ENCODE data around the gene MGST1. TPM values are rescaled to one million over a fixed set of nuclear protein-coding genes. Genes with fewer than 3 reads are reported as not detected.

The MGST1 gene
- total and polyA plus RNA-seq, 2 experiments from 2014 or later: 256 to 434 TPM

GRCh38 chr12:16324772-16325171 is 22.7 kb upstream of the MGST1 start:
- H4K20me1 ChIP-seq (ENCODE audit: insufficient read depth, poor library complexity, severe bottlenecking): no peaks in the 10 kb centered on the region
- H3K9me3 ChIP-seq (ENCODE audit: low read depth): no peaks in the 10 kb centered on the region
- no peak overlapping the region for H2AFZ ChIP-seq
- no peaks in the 10 kb centered on the region for H3K36me3 ChIP-seq (replicated peaks; ENCODE audit: insufficient read depth, low read depth)
- TF ChIP-seq EZH2phosphoT487 (IDR thresholded peaks at IDR 0.05; ENCODE audit: low read depth, severe bottlenecking, unreplicated experiment): no peak
- H3K4me2 ChIP-seq: peak overlapping the region; percentile 50
- no peaks in the 10 kb centered on the region for H3K79me2 ChIP-seq
- H3K4me1 ChIP-seq (ENCODE audit: insufficient read depth): peaks cover 19% of the 10 kb centered on the region
- 77% methylated on average over 3 of the region's 3 CpGs for WGBS (ENCODE audit: low lambda C conversion rate, missing lambda C conversion rate)
- no peaks in the 10 kb centered on the region for H3K9me2 ChIP-seq (replicated peaks; ENCODE audit: insufficient read depth)
- H3K4me3 ChIP-seq: no peak overlapping the region
- peak overlapping the region; percentile 18 for H3K27ac ChIP-seq
- no peak for DNase-seq (ENCODE audit: low spot score)
- H3K27me3 ChIP-seq: no peaks in the 10 kb centered on the region

DNA sequence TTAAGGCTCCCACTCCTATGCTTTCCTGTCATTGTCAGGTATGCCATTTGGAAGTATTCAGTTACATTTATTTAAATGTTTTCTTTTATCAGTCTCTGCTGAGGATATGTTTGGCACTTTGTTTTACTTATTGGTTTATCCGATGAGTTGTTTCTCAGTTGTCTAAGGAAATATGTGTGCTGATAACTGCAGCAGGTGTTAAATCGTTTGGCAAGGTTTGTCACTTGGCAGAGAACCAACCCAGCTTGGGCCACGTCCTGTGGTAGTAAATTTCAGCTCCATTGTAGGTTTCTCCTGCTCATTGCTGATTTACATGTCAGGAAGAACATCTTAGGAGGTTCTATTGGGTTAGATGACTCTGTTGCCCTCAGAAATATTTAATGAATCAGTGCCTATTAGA is 22.0 kb upstream of the MGST1 start:
- H3K27me3 ChIP-seq: no peaks in the 10 kb centered on the region
- no peak overlapping the region for H3K4me3 ChIP-seq
- DNase-seq (ENCODE audit: low spot score): no peak

GRCh38 chr12:16327963-16328362 is 19.5 kb upstream of the MGST1 start:
- Histone ChIP-seq H3K27ac (no peak overlapping the region), H3K4me2 (no peak overlapping the region), H3K4me1 (ENCODE audit: insufficient read depth) (peaks cover 19% of the 10 kb centered on the region), H4K20me1 (ENCODE audit: insufficient read depth, poor library complexity, severe bottlenecking) (no peaks in the 10 kb centered on the region), H3K4me3 (no peak overlapping the region), H3K9me3 (ENCODE audit: low read depth) (no peaks in the 10 kb centered on the region), H2AFZ (no peak overlapping the region), H3K36me3 (replicated peaks; ENCODE audit: insufficient read depth, low read depth) (no peaks in the 10 kb centered on the region), H3K79me2 (no peaks in the 10 kb centered on the region), H3K9me2 (replicated peaks; ENCODE audit: insufficient read depth) (no peaks in the 10 kb centered on the region), H3K27me3 (no peaks in the 10 kb centered on the region)
- no peak for TF ChIP-seq EZH2phosphoT487 (IDR thresholded peaks at IDR 0.05; ENCODE audit: low read depth, severe bottlenecking, unreplicated experiment)
- TF ChIP-seq, protein P1, sequence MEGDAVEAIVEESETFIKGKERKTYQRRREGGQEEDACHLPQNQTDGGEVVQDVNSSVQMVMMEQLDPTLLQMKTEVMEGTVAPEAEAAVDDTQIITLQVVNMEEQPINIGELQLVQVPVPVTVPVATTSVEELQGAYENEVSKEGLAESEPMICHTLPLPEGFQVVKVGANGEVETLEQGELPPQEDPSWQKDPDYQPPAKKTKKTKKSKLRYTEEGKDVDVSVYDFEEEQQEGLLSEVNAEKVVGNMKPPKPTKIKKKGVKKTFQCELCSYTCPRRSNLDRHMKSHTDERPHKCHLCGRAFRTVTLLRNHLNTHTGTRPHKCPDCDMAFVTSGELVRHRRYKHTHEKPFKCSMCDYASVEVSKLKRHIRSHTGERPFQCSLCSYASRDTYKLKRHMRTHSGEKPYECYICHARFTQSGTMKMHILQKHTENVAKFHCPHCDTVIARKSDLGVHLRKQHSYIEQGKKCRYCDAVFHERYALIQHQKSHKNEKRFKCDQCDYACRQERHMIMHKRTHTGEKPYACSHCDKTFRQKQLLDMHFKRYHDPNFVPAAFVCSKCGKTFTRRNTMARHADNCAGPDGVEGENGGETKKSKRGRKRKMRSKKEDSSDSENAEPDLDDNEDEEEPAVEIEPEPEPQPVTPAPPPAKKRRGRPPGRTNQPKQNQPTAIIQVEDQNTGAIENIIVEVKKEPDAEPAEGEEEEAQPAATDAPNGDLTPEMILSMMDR (IDR thresholded peaks at IDR 0.05; ENCODE audit: poor library complexity): no peak
- TF ChIP-seq EZH2 (IDR thresholded peaks at IDR 0.05; ENCODE audit: borderline replicate concordance): no peak
- 87% methylated on average over 1 of the region's 1 CpG for WGBS (ENCODE audit: low lambda C conversion rate, missing lambda C conversion rate)
- no peak for DNase-seq (ENCODE audit: low spot score)

More for the DNA sequence above, 22.0 kb upstream of the MGST1 start:
- no peak for TF ChIP-seq EZH2 (IDR thresholded peaks at IDR 0.05; ENCODE audit: borderline replicate concordance)
- no peaks in the 10 kb centered on the region for H3K9me3 ChIP-seq (ENCODE audit: low read depth)
- H3K4me1 ChIP-seq (ENCODE audit: insufficient read depth): peaks cover 19% of the 10 kb centered on the region
- no peak overlapping the region for H2AFZ ChIP-seq
- H3K9me2 ChIP-seq (replicated peaks; ENCODE audit: insufficient read depth): no peaks in the 10 kb centered on the region
- no peaks in the 10 kb centered on the region for H4K20me1 ChIP-seq (ENCODE audit: insufficient read depth, poor library complexity, severe bottlenecking)
- H3K27ac ChIP-seq: no peak overlapping the region
- WGBS (ENCODE audit: low lambda C conversion rate, missing lambda C conversion rate): 73% methylated on average over 3 of the region's 3 CpGs
- H3K36me3 ChIP-seq (replicated peaks; ENCODE audit: insufficient read depth, low read depth): no peaks in the 10 kb centered on the region
- no peak overlapping the region for H3K4me2 ChIP-seq
- H3K79me2 ChIP-seq: no peaks in the 10 kb centered on the region

GRCh38 chr12:16329594-16329993 is 17.9 kb upstream of the MGST1 start:
- 79% methylated on average over 2 of the region's 2 CpGs for WGBS (ENCODE audit: low lambda C conversion rate, missing lambda C conversion rate)
- no peaks in the 10 kb centered on the region for H3K9me3 ChIP-seq (ENCODE audit: low read depth)
- H3K4me3 ChIP-seq: no peak overlapping the region
- no peaks in the 10 kb centered on the region for H3K9me2 ChIP-seq (replicated peaks; ENCODE audit: insufficient read depth)
- no peak overlapping the region for H2AFZ ChIP-seq
- H3K27me3 ChIP-seq: no peaks in the 10 kb centered on the region
- no peaks in the 10 kb centered on the region for H3K79me2 ChIP-seq
- H4K20me1 ChIP-seq (ENCODE audit: insufficient read depth, poor library complexity, severe bottlenecking): no peaks in the 10 kb centered on the region
- no peaks in the 10 kb centered on the region for H3K36me3 ChIP-seq (replicated peaks; ENCODE audit: insufficient read depth, low read depth)
- H3K4me1 ChIP-seq (ENCODE audit: insufficient read depth): peaks cover 13% of the 10 kb centered on the region
- H3K4me2 ChIP-seq: no peak overlapping the region
- no peak overlapping the region for H3K27ac ChIP-seq
- DNase-seq (ENCODE audit: low spot score): peak; percentile 14
- TF ChIP-seq EZH2phosphoT487 (IDR thresholded peaks at IDR 0.05; ENCODE audit: low read depth, severe bottlenecking, unreplicated experiment) (no peak), EZH2 (IDR thresholded peaks at IDR 0.05; ENCODE audit: borderline replicate concordance) (no peak)
- TF ChIP-seq, protein P1 (IDR thresholded peaks at IDR 0.05; ENCODE audit: poor library complexity): no peak
